ENCODE measurements around the gene ESR2.
"Not testable (repeated sequence)": the region's sequence is repeated elsewhere in the genome, so short reads cannot be mapped to it uniquely, and the experiment has no call there.

ESR2 gene

GRCh38 chr14:64075613-64076005, 218.6 kb downstream of the ESR2 start:
- no peak for DNase-seq

- no peak for DNase-seq
Observed at GRCh38 chr14:64074961-64075612, 219.1 kb downstream of the ESR2 start.

GRCh38 chr14:64069634-64070359, 224.4 kb downstream of the ESR2 start:
- DNase-seq = no peak

DNA sequence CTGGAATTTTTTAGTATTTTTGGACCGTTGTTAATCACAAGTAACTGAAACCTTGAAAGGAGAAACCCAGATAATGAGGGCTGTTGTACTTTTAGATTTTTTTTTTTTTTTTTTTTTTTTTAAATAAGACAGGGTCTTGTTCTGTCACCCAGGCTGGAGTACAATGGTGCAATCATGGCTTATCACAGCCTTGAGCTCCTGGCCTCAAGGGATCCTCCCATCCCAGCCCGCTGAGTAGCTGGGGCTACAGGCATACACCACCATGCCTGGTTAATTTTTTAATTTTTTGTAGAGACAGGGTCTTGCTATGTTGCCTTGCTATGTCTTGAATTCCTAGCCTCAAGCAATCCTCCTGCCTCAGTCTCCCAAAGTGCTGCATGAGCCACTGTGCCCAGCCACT, 229.7 kb downstream of the ESR2 start:
- DNase-seq = no peak

- no peak for DNase-seq
Observed at GRCh38 chr14:64062381-64063115, 231.6 kb downstream of the ESR2 start.

GRCh38 chr14:64061706-64062105, 232.5 kb downstream of the ESR2 start:
- no peak for DNase-seq

- no peak for DNase-seq
Observed at GRCh38 chr14:64061115-64061514, 233.1 kb downstream of the ESR2 start.

GRCh38 chr14:64060648-64061096, 233.5 kb downstream of the ESR2 start:
- no peak for DNase-seq

DNA sequence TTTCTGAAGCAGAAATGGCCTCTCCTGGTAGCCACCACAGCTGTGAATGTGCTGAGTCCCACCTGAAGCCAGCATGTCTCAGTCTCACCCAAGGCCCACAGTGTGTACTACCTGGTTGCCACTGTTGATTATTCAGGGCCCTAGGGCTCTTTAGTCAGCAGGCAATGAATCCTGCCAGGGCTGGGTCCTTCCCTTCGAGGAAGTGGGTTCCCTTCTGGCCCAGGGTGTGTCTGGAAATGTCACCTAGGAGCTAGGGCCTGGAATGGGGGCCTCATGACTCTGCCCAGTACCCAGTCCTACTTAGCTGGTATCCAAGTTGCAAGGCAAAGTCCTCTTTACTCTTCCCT, 234.0 kb downstream of the ESR2 start:
- no peak for DNase-seq

GRCh38 chr14:64059454-64060198, 234.5 kb downstream of the ESR2 start:
- DNase-seq = no peak

DNA sequence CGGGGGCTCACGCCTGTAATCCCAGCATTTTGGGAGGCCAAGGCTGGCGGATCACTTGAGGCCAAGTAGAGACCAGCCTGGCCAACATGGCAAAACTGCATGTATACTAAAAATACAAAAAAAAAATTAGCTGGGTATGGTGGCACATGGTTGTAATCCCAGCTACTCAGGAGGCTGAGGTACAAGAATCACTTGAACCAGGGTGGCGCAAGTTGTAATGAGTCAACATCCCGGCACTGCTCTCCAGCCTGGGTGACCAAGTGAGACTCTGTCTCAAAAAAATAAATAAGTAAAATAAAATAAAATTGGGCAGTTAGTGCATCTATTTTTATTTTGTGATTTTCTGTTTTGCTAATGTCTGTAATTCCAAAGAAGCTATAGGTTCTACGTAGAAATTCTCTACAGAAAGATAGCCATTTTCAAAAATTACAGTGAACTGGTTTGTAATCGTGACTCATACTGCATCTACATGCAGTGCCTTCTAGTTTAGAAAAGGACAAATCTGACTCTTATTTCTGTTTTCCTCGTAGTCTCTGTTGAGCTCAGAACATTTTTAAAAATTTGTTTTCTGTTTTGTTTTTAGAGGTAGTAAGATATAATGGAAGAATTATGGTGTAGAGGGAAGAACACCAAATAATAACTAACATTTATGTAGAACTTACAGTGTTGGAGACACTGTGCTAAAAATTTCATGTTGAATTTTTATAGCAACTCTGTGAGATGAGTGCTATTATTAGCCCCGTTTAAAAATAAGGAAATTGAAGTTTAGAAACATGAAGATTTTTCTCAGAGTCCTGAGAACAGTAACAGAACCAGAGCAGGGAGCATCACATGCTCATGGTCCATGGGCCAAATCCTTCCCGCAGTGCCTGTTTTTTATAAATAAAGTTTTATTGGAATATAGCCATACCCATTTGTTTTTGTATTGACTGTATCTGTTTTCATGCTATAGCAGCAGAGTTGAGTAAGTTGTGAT, 240.2 kb downstream of the ESR2 start:
- DNase-seq = no peak

DNA sequence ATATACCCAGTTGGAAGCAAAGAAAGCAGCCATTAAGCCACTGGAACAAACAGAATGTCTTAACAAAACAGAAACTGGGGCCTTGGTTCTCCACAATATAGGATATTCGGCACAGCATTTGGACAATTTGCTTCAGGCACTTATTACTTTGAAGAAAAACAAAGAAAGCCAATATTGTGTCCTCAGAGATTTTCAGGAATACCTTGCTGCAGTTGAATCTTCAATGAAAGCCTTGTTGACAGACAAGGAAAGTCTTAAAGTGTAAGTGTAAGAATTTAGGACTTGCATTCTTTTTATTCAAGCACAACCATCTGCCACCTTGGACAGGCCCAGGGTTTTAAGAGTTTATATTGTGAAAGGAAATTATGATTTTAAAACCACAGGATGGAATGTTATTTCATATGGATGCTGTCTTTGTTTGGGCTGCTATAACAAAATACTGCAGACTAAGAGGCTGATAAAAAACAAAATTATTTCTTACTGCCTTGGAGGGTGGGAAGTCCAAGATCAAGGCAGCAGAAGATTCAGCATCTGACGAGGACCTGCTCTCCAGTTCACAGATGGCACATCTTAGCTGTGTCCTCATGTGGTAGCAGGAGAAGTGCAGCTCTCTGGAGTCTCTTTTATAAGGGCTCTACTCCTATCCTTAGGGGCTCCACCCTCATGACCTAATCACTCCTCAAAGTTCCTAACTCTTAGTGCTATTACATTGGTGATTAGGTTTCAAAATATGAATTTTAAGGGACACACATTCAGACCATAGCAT, 244.4 kb downstream of the ESR2 start:
- DNase-seq = no peak

DNA sequence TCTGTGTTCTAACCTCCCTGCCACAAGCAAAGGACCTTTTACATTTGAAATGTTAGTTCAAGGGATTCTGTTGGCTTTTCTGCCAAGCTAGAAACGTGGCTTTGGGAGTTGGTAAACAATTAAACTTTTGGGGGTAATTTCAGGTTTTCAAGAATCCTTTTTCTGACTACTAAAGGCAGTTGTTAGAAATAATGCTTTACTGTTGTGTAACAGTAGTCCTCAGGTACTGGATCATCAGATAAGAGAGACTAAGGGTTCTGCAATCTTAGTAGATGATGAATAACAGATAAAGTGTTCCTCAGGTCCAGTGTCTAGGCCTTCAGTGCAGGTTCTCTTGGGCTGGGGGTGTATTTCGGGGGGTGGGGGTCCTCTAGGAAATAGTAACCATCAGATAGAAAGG, 249.1 kb downstream of the ESR2 start:
- no peak for DNase-seq

GRCh38 chr14:64043296-64043695, 250.9 kb downstream of the ESR2 start:
- not testable (repeated sequence) for DNase-seq

- DNase-seq = no peak
Observed at GRCh38 chr14:64040044-64040443, 254.1 kb downstream of the ESR2 start.

- DNase-seq = no peak
Observed at GRCh38 chr14:64038841-64039542, 255.2 kb downstream of the ESR2 start.

GRCh38 chr14:64037869-64038745, 256.1 kb downstream of the ESR2 start:
- not testable (repeated sequence) for DNase-seq

DNA sequence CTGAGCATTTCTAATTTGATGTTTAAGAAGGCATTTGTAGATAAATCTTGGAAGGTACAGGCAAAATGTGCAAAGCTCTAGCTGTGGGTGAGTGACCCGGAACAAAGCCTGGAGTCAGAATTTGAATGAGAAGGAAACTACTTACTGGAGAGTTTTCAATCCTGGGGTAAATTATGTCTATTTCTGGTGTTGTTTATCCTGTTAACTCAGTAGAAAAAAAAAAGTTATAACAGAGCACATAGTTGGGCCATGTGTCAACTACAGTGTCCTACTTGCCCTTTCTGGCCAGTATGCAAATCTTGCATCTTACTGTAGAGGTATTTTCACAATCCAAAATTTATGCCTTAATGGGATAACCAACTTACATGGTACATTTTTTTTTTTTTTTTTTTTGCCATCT, 259.0 kb downstream of the ESR2 start:
- DNase-seq = no peak
